ENCODE measurements around the gene OSGIN1.

DNA sequence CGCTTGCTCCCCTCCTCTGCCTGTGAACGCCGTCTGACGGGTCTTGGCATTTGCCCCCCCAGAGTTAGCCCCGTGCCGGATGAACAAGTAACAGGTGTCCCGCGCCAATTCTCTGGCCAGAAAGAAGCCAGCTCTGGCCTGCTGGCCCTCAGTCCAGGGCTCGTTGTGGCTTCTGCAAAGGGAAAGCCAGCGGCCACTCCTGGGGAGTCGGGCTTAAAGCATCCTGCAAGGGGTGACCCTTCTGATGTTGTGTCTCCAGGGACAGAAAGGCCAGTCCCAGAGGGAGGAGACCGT lies 18.4 kb upstream of the OSGIN1 start:
- no peak for TF ChIP-seq CTCF (IDR thresholded peaks at IDR 0.05)
- no peak for TF ChIP-seq ZFX (IDR thresholded peaks at IDR 0.05; ENCODE audit: borderline replicate concordance)
